DND-41 (cell line): ENCODE measurements around the gene AP5B1.
A peak's percentile ranks its signal among the peaks of the same experiment; 100 is the strongest.

Experiments
- ATAC-seq: fragments of 200-7000 bp; cut with Tn5 transposase; 3 replicates; pipeline ENCODE4 v1.9.1; 2021; ENCODE audit warnings: low read depth; ENCODE audit not compliant: insufficient read depth
- DNase-seq: peaks from one replicate; pipeline ENCODE4 v3.0.0-alpha.2; 2020
- H2AFZ ChIP-seq: 2 replicates; pipeline ENCODE4 v1.6.0; 2012; ENCODE audit warnings: low read depth, low read length
- H3K27ac ChIP-seq: 2 replicates; pipeline ENCODE4 v1.5.1; 2012; ENCODE audit warnings: low read length, inconsistent platforms
- H3K27me3 ChIP-seq: fragments of 200-600 bp; sonication (generic); 2 replicates; pipeline ENCODE4 v1.6.0; 2012; ENCODE audit warnings: low read length, mild to moderate bottlenecking, inconsistent platforms; ENCODE audit not compliant: insufficient read depth, poor library complexity
- H3K36me3 ChIP-seq: 2 replicates; pipeline ENCODE4 v1.5.1; 2012; ENCODE audit warnings: low read length, inconsistent platforms; ENCODE audit not compliant: insufficient read depth
- H3K4me1 ChIP-seq: 2 replicates; pipeline ENCODE4 v1.5.1; 2012; ENCODE audit warnings: mild to moderate bottlenecking, low read length; ENCODE audit not compliant: insufficient read depth
- H3K4me2 ChIP-seq: 2 replicates; pipeline ENCODE4 v1.6.0; 2012; ENCODE audit warnings: mild to moderate bottlenecking, moderate library complexity, low read length, inconsistent platforms; ENCODE audit not compliant: insufficient read depth
- H3K4me3 ChIP-seq, 2 experiments: fragments of 200-600 bp in 1 of 2; shearing (Covaris generic) in 1 of 2; 2 replicates each; pipeline ENCODE4 v1.5.1; 2012 to 2016; ENCODE audit warnings: inconsistent platforms in 2 of 2, low read length in 2 of 2, mild to moderate bottlenecking in 2 of 2, low read depth in 1 of 2, moderate library complexity in 1 of 2
- H3K79me2 ChIP-seq: 2 replicates; pipeline ENCODE4 v1.6.0; 2012; ENCODE audit warnings: low read length, inconsistent platforms; ENCODE audit not compliant: insufficient read depth
- H3K9ac ChIP-seq: 2 replicates; pipeline ENCODE4 v1.6.0; 2012; ENCODE audit warnings: low read depth, mild to moderate bottlenecking, inconsistent platforms, low read length, moderate library complexity
- H3K9me3 ChIP-seq: 2 replicates; pipeline ENCODE4 v1.5.1; 2012; ENCODE audit warnings: low read length, moderate library complexity, mild to moderate bottlenecking, inconsistent platforms; ENCODE audit not compliant: insufficient read depth, severe bottlenecking
- H4K20me1 ChIP-seq: 2 replicates; pipeline ENCODE4 v1.6.0; 2012; ENCODE audit warnings: low read length; ENCODE audit not compliant: insufficient read depth
- CTCF ChIP-seq: IDR thresholded peaks from 2 replicates; pipeline ENCODE4 v1.5.1; 2012; ENCODE audit warnings: borderline replicate concordance, low read length, moderate library complexity, mild to moderate bottlenecking; ENCODE audit not compliant: poor library complexity, severe bottlenecking; ENCODE audit errors: extremely low read depth
- EZH2 ChIP-seq: IDR thresholded peaks from 3 replicates; pipeline ENCODE4 v1.6.1; 2012; ENCODE audit warnings: borderline replicate concordance, low read depth, mild to moderate bottlenecking, moderate library complexity, low read length, inconsistent platforms; ENCODE audit not compliant: severe bottlenecking

AP5B1 gene

GRCh38 chr11:65727865-65728264 lies 52.9 kb downstream of the AP5B1 start:
- Histone ChIP-seq H3K4me2 (no peak overlapping the region), H3K27ac (no peak overlapping the region), H3K4me3 (no peak overlapping the region), H3K9me3 (no peaks in the 10 kb centered on the region), H3K36me3 (no peaks in the 10 kb centered on the region), H3K9ac (no peak overlapping the region), H3K4me1 (no peaks in the 10 kb centered on the region), H3K79me2 (no peaks in the 10 kb centered on the region), H3K27me3 (no peaks in the 10 kb centered on the region), H4K20me1 (no peaks in the 10 kb centered on the region), H2AFZ (no peak overlapping the region)
- DNase-seq = no peak
- no peak for ATAC-seq
- no peak for TF ChIP-seq EZH2
- no peak for TF ChIP-seq CTCF

GRCh38 chr11:65726660-65727059 lies 54.1 kb downstream of the AP5B1 start:
- H3K27ac ChIP-seq = no peak overlapping the region
- peaks cover 1% of the 10 kb centered on the region; the same call in 1 of the 2 replicates for H3K4me1 ChIP-seq
- no peaks in the 10 kb centered on the region for H3K27me3 ChIP-seq
- TF ChIP-seq EZH2 (no peak), CTCF (peak; percentile 40)
- ATAC-seq (no peak), DNase-seq (no peak)
- no peak overlapping the region for H2AFZ ChIP-seq
- H3K9me3 ChIP-seq = no peaks in the 10 kb centered on the region
- H3K4me3 ChIP-seq = no peak overlapping the region
- H4K20me1 ChIP-seq = no peaks in the 10 kb centered on the region
- H3K9ac ChIP-seq = no peak overlapping the region
- H3K36me3 ChIP-seq = no peaks in the 10 kb centered on the region
- H3K4me2 ChIP-seq = no peak overlapping the region
- no peaks in the 10 kb centered on the region for H3K79me2 ChIP-seq
